WERI-Rb-1 (cell line): ENCODE measurements around the gene PDIA3.

Experiments
- DNase-seq: peaks from one replicate; pipeline ENCODE4 v3.0.0-alpha.2; 2020
- H3K27ac ChIP-seq: fragments of 250-450 bp; sonication (Bioruptor Pico); 2 replicates; pipeline ENCODE4 v1.5.1; 2020; ENCODE audit warnings: mild to moderate bottlenecking, moderate library complexity
- H3K27me3 ChIP-seq: fragments of 250-450 bp; sonication (Bioruptor Pico); 2 replicates; pipeline ENCODE4 v1.5.1; 2021; ENCODE audit warnings: mild to moderate bottlenecking, low read depth, moderate library complexity; ENCODE audit not compliant: insufficient read depth, severe bottlenecking
- H3K36me3 ChIP-seq: fragments of 250-450 bp; sonication (Bioruptor Pico); 2 replicates; pipeline ENCODE4 v1.5.1; 2020; ENCODE audit warnings: mild to moderate bottlenecking, moderate library complexity
- H3K4me3 ChIP-seq: 2 replicates; pipeline ENCODE4 v1.5.1; 2011; ENCODE audit warnings: low read depth, mild to moderate bottlenecking, control low read depth, low read length
- H3K9me3 ChIP-seq: fragments of 250-450 bp; sonication (Bioruptor Pico); 2 replicates; pipeline ENCODE4 v1.5.1; 2021; ENCODE audit warnings: mild to moderate bottlenecking, moderate library complexity; ENCODE audit not compliant: severe bottlenecking
- TF ChIP-seq, protein P1 (sequence below): IDR thresholded peaks from 2 replicates; pipeline ENCODE4 v1.5.1; 2011; ENCODE audit warnings: low read depth, mild to moderate bottlenecking, control low read depth, inconsistent platforms, low read length

Gene PDIA3

DNA sequence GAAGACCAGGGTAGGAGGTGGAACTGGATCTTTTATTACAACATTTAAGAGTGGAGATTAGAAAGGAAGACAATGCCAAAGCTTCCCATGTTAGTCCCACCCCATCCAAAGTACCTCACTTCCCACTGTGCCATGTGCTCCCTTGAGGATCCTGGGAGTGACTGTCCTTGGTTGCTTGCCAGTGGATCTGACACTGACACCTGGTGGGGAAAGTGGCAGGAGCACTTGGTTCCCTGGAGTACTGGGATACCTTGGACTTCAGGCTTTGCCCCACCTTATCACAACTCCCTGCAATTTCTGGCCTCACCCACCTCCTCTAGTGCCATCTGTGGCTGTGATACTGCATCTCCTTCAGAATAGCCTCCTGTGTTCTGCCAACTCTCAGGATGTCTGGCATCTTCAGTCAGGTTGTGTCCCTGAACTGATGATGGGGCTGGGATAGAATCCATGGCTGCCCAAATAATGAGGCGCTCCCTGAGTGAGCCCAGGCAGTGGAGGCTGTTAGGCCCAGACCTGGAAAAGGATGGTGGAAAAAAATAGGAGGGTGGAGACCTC, 29.2 kb downstream of the PDIA3 start:
- DNase-seq: peak; percentile 79
- peak overlapping the region; percentile 14; the same call in 1 of the 2 replicates for H3K27ac ChIP-seq
- H3K36me3 ChIP-seq: peaks cover 37% of the 10 kb centered on the region
- H3K9me3 ChIP-seq: no peaks in the 10 kb centered on the region
- H3K4me3 ChIP-seq: no peak overlapping the region
- H3K27me3 ChIP-seq: no peaks in the 10 kb centered on the region
- TF ChIP-seq, protein P1, sequence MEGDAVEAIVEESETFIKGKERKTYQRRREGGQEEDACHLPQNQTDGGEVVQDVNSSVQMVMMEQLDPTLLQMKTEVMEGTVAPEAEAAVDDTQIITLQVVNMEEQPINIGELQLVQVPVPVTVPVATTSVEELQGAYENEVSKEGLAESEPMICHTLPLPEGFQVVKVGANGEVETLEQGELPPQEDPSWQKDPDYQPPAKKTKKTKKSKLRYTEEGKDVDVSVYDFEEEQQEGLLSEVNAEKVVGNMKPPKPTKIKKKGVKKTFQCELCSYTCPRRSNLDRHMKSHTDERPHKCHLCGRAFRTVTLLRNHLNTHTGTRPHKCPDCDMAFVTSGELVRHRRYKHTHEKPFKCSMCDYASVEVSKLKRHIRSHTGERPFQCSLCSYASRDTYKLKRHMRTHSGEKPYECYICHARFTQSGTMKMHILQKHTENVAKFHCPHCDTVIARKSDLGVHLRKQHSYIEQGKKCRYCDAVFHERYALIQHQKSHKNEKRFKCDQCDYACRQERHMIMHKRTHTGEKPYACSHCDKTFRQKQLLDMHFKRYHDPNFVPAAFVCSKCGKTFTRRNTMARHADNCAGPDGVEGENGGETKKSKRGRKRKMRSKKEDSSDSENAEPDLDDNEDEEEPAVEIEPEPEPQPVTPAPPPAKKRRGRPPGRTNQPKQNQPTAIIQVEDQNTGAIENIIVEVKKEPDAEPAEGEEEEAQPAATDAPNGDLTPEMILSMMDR: peak; percentile 82

DNA sequence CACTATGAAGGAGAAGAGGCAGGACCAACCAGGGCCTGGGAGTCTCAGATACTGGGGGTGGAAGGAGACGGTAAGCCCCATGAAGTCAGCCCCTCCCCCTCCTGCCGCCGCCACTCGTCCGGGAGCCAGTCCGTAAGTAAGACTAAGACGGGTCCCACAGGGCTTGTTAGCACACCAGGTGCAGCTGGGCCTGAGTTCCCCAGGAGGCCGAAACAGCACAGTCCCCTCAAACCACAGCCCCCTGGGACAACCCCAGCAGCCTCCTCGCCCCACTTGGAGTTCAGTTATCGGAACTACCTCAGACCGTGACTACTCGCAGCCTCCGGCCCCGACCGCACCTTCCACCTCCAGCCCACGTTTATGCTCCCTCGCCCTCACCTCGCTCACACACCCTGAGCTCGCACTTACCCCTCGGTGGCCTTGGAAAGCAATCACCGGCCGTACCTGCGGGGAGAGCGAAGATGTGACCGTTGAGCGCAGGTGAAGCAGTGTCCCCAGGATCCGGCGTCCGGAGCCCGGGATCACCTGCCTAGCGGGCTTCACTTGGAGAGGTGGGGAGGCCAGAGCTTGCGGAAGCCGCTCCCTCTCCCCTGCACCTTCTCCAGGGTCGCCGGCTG, 30.0 kb downstream of the PDIA3 start:
- H3K27ac ChIP-seq: no peak overlapping the region
- no peaks in the 10 kb centered on the region for H3K9me3 ChIP-seq
- no peak overlapping the region for H3K4me3 ChIP-seq
- no peak for DNase-seq
- H3K36me3 ChIP-seq: peaks cover 29% of the 10 kb centered on the region
- TF ChIP-seq, protein P1: no peak
- no peaks in the 10 kb centered on the region for H3K27me3 ChIP-seq

DNA sequence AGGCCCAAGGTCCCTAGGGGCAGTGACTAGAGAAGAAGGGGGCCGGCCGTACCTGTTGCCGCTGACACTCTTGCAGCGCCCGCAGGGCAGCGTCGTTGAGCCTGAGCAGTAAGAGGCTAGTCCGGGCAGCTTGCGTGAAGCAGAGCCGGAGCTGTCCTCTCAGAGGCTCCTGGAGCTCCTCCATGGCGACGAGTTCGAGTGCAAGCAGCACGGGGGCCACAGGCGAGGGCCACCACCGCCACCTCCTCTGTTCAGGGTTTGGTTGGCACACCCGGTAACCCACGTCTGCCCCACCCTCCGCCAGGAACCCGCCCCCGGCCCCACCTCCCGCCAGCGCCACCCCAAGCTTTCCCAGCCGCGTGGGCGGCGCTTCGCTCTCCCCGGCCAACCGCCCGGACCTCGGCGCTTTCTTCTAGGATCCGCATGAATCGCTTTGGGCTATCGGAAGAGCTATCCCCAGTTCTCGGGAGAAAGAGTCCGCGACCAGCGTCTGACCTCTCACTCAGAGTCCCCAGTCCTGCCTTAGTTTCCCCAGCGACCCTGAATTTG, 30.6 kb downstream of the PDIA3 start, which contains the start of gene ELL3:
Gene ELL3, minus strand, starts transcription at position 249 of the 549 bp plus-strand sequence. Its CDS starts 65 bp downstream, at position 184.
- TF ChIP-seq, protein P1: no peak
- no peak within 1 kb of the TSS for H3K27ac ChIP-seq
- H3K36me3 ChIP-seq: peaks cover 24% of the 10 kb centered on the region
- H3K27me3 ChIP-seq: no peaks in the 10 kb centered on the region
- no peak within 1 kb of the TSS for H3K4me3 ChIP-seq
- DNase-seq: no peak
- no peaks in the 10 kb centered on the region for H3K9me3 ChIP-seq

DNA sequence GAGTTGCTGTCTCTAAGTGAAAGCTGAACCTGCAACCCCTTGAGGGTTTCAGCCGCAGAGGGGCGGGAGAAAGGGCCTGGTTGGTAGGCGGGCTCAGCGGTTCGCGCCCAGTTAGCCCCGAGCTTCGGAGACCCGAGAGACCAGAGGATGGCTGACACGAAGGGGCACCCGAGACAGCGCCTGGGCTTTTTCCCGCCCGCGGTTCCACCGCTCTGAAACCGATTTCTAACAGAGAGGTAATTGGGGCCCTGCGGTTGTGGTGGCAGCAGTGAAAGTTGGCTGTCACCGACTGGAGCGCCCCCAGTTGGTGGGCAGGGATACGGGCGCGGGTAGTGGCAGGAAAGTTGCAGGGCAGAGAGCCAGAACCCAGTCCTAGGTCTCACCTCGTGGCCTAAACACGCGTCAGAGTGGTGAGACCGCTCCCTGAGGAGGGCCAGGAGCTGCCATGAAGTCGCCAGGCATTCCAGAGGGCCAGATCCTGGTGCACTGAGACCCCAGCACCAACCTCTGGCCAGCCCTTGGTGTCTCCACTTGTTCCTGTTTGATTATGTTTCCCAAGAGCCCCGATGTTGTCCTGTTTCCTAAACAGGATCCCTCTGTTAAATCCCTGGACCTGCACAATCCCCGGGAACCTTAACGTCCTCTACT, 31.2 kb downstream of the PDIA3 start:
- H3K4me3 ChIP-seq: no peak overlapping the region
- no peak for DNase-seq
- H3K27me3 ChIP-seq: no peaks in the 10 kb centered on the region
- H3K27ac ChIP-seq: no peak overlapping the region
- no peaks in the 10 kb centered on the region for H3K9me3 ChIP-seq
- TF ChIP-seq, protein P1: 0 out of 2 replicates have a peak, but pooled peaks have one; percentile 15
- H3K36me3 ChIP-seq: peaks cover 18% of the 10 kb centered on the region

DNA sequence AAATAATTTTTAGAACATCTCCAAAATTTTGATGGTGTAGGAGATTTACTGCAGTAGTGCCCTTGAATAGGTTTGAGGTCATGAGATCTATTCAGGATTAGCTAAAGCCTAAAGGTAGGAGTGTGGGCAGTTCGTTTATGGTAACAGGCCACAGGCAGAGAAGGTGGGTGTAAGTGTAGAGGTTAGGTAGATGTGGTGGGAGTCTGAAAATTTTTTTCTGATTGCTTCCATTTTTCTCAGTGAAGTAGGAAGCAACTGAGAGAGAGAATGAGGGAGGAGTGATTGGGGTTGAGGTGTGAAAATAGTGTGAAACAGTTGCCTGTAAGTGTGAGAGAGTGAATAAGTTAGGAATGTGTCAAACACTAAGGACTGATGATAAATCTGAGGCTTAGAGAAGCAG, 32.8 kb downstream of the PDIA3 start:
- no peak overlapping the region for H3K27ac ChIP-seq
- peaks cover 2% of the 10 kb centered on the region for H3K36me3 ChIP-seq
- TF ChIP-seq, protein P1: no peak
- no peak for DNase-seq
- H3K9me3 ChIP-seq: no peaks in the 10 kb centered on the region
- no peaks in the 10 kb centered on the region for H3K27me3 ChIP-seq
- H3K4me3 ChIP-seq: no peak overlapping the region
